C4-2B (cell line): Measurements from ENCODE around the gene TCEAL3.

Source experiments
- CTCF ChIP-seq: fragments of 450-650 bp; conservative IDR thresholded peaks from 2 replicates; pipeline ENCODE4 v1.5.1; 2017; ENCODE audit warnings: mild to moderate bottlenecking
- ZFX ChIP-seq: fragments of 450-650 bp; IDR thresholded peaks from 2 replicates; pipeline ENCODE4 v1.6.1; 2017

- no peak for TF ChIP-seq CTCF
- TF ChIP-seq ZFX, result no peak
These were observed 36.0 kb upstream of the TCEAL3 start for GRCh38 chrX:103571726-103572125.
